Measurements from ENCODE around the gene SLC44A4.

DNA sequence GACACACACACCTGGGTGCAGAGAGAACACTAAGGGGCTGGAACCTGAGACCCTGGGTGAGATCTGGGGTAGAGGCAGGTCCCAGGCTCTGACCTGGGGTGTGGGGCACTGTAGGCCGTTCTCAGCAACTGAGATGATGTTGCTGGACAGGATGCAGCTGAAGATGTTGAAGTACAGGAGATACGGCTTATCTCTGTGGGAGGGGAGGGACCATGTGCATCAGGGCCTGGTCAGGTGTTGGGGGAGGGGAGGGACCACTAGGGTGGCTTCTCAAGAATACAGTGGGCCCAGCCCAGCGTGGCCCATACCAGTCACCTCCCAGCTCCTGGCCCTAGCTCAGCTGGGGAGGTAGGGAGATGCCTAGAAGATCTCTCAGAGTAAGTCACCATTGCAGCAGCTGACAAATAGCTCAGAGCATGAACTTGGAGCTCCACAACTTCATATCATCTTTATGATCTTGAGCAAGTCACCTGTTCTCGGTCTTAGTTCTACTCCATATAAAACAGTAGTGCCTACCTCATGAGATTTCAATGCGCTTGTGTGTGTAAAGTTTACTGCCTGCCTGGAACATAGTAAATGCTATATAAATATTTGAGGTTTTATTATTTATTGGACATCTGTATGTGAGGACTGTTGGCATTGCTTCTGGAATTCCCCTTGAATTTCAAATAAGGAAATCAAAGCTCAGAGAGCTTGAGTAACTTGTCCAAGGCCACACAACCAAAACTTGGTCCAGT is 3.8 kb downstream of the SLC44A4 start:
- TF ChIP-seq L3MBTL2 (conservative IDR thresholded peaks at IDR 0.05) (no peak), CTBP1 (IDR thresholded peaks at IDR 0.05; ENCODE audit: borderline replicate concordance) (no peak), BHLHE40 (IDR thresholded peaks at IDR 0.05; ENCODE audit: borderline replicate concordance) (no peak), FOXM1 (IDR thresholded peaks at IDR 0.05; ENCODE audit: borderline replicate concordance) (no peak), FOXA1 (IDR thresholded peaks at IDR 0.05) (no peak), ARNT (IDR thresholded peaks at IDR 0.05) (no peak), LEF1 (IDR thresholded peaks at IDR 0.05; ENCODE audit: borderline replicate concordance) (no peak), SP1 (IDR thresholded peaks at IDR 0.05) (no peak), FOXK2 (IDR thresholded peaks at IDR 0.05) (no peak), SUZ12 (IDR thresholded peaks at IDR 0.05) (no peak), NFRKB (IDR thresholded peaks at IDR 0.05) (no peak), TARDBP (IDR thresholded peaks at IDR 0.05) (no peak), ELF4 (IDR thresholded peaks at IDR 0.05) (no peak)

Data from HEK293T (cell line).